Measurements from ENCODE around the gene GJA4.

GRCh38 chr1:34744851-34745250, 47.9 kb upstream of the GJA4 start:
- no peak for TF ChIP-seq CTCF (IDR thresholded peaks at IDR 0.05)
- no peak for TF ChIP-seq POLR2A (IDR thresholded peaks at IDR 0.05)
